NCI-H2029 treated with DMSO at 0.1 percent for 48 hours (cell line): ENCODE measurements around the gene FARP1.

Experiments used
- DNase-seq: peaks from one replicate; lab custom pipeline; 2025; lab: John Stamatoyannopoulos, UW

Gene FARP1

GRCh38 chr13:98142380-98143156, at the start of gene FARP1:
TSS of gene FARP1 (plus strand) at chr13:98143094. CDS start at chr13:98213243, 70,149 bp downstream.
- DNase-seq, result peak; percentile 14

GRCh38 chr13:98094678-98095266, 48.1 kb upstream of the FARP1 start:
- DNase-seq, result no peak

- DNase-seq, result no peak
Observed at GRCh38 chr13:98096059-98096458, 46.8 kb upstream of the FARP1 start.

- no peak for DNase-seq
Observed at GRCh38 chr13:98097749-98098148, 45.1 kb upstream of the FARP1 start.

GRCh38 chr13:98098516-98098915, 44.4 kb upstream of the FARP1 start:
- no peak for DNase-seq

- no peak for DNase-seq
Observed at GRCh38 chr13:98099627-98100026, 43.3 kb upstream of the FARP1 start.

- DNase-seq, result no peak
Observed at GRCh38 chr13:98100481-98100880, 42.4 kb upstream of the FARP1 start.

- no peak for DNase-seq
Observed at GRCh38 chr13:98103531-98103930, 39.4 kb upstream of the FARP1 start.

- no peak for DNase-seq
Observed at GRCh38 chr13:98103942-98104880, 38.7 kb upstream of the FARP1 start.

GRCh38 chr13:98105929-98106336, 37.0 kb upstream of the FARP1 start:
- DNase-seq, result no peak

GRCh38 chr13:98108341-98108740, 34.6 kb upstream of the FARP1 start:
- DNase-seq, result no peak

- DNase-seq, result no peak
Observed at GRCh38 chr13:98109226-98109853, 33.6 kb upstream of the FARP1 start.

GRCh38 chr13:98110749-98111148, 32.1 kb upstream of the FARP1 start:
- no peak for DNase-seq

GRCh38 chr13:98111168-98112098, 31.5 kb upstream of the FARP1 start:
- DNase-seq, result no peak

- no peak for DNase-seq
Observed at GRCh38 chr13:98112456-98112855, 30.4 kb upstream of the FARP1 start.

GRCh38 chr13:98118865-98119264, 24.0 kb upstream of the FARP1 start:
- DNase-seq, result no peak

GRCh38 chr13:98123176-98123575, 19.7 kb upstream of the FARP1 start:
- DNase-seq, result no peak

GRCh38 chr13:98129059-98129746, 13.7 kb upstream of the FARP1 start:
- DNase-seq, result no peak

GRCh38 chr13:98133946-98134345, 8.9 kb upstream of the FARP1 start:
- no peak for DNase-seq

GRCh38 chr13:98134901-98135300, 8.0 kb upstream of the FARP1 start:
- DNase-seq, result no peak
